ENCODE measurements around the gene DNASE1L1.

DNA sequence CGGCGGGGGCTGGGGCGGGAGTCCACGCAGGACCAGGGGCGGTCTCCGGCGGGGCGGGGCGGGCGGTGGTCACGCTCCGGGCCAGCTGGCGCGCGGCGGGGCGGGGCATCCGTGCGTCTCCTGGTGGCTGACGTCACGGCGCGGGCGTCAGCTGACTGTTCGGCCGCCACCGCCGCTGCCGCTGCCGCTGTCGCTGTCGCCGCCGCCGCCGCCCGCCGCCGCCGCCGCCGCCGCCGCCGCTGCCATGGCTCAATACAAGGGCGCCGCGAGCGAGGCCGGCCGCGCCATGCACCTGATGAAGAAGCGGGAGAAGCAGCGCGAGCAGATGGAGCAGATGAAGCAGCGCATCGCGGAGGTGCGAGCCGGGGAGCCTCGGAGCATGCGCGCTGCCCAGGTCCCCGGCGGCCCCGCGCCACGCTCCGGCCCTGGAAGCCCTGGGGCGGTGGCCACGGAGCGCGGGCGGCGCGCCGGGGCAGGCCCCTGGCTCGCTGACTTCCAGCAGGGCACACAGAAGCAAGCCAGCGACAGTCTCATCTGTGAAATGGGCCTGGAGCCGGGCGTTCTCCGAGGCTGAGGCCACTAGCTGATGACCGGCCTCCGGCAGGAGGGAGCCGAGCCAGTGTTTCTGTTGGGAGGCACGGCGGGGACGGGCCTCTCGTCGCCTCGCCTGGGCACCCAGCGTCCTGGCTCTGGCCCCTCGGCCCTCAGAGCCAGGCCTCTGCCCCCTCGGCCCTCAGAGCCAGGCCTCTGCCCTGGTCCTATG, 35.1 kb upstream of the DNASE1L1 start, which contains the start of gene FAM50A:
- TF ChIP-seq CTCF (IDR thresholded peaks at IDR 0.05) = no peak
- TF ChIP-seq POLR2A (IDR thresholded peaks at IDR 0.05) = no peak

Data from stomach (tissue), 4 donors.